DND-41 (cell line): ENCODE results near the gene HOOK1.
"Not testable (repeated sequence)": the region's sequence is repeated elsewhere in the genome, so short reads cannot be mapped to it uniquely, and the experiment has no call there.

ENCODE experiments used
- ATAC-seq: fragments of 200-7000 bp; cut with Tn5 transposase; 3 replicates; pipeline ENCODE4 v1.9.1; 2021; ENCODE audit warnings: low read depth; ENCODE audit not compliant: insufficient read depth
- DNase-seq: peaks from one replicate; pipeline ENCODE4 v3.0.0-alpha.2; 2020
- H2AFZ ChIP-seq: 2 replicates; pipeline ENCODE4 v1.6.0; 2012; ENCODE audit warnings: low read depth, low read length
- H3K27ac ChIP-seq: 2 replicates; pipeline ENCODE4 v1.5.1; 2012; ENCODE audit warnings: low read length, inconsistent platforms
- H3K27me3 ChIP-seq: fragments of 200-600 bp; sonication (generic); 2 replicates; pipeline ENCODE4 v1.6.0; 2012; ENCODE audit warnings: low read length, mild to moderate bottlenecking, inconsistent platforms; ENCODE audit not compliant: insufficient read depth, poor library complexity
- H3K36me3 ChIP-seq: 2 replicates; pipeline ENCODE4 v1.5.1; 2012; ENCODE audit warnings: low read length, inconsistent platforms; ENCODE audit not compliant: insufficient read depth
- H3K4me1 ChIP-seq: 2 replicates; pipeline ENCODE4 v1.5.1; 2012; ENCODE audit warnings: mild to moderate bottlenecking, low read length; ENCODE audit not compliant: insufficient read depth
- H3K4me2 ChIP-seq: 2 replicates; pipeline ENCODE4 v1.6.0; 2012; ENCODE audit warnings: mild to moderate bottlenecking, moderate library complexity, low read length, inconsistent platforms; ENCODE audit not compliant: insufficient read depth
- H3K4me3 ChIP-seq, 2 experiments: fragments of 200-600 bp in 1 of 2; shearing (Covaris generic) in 1 of 2; 2 replicates each; pipeline ENCODE4 v1.5.1; 2012 to 2016; ENCODE audit warnings: inconsistent platforms in 2 of 2, low read length in 2 of 2, mild to moderate bottlenecking in 2 of 2, low read depth in 1 of 2, moderate library complexity in 1 of 2
- H3K79me2 ChIP-seq: 2 replicates; pipeline ENCODE4 v1.6.0; 2012; ENCODE audit warnings: low read length, inconsistent platforms; ENCODE audit not compliant: insufficient read depth
- H3K9ac ChIP-seq: 2 replicates; pipeline ENCODE4 v1.6.0; 2012; ENCODE audit warnings: low read depth, mild to moderate bottlenecking, inconsistent platforms, low read length, moderate library complexity
- H3K9me3 ChIP-seq: 2 replicates; pipeline ENCODE4 v1.5.1; 2012; ENCODE audit warnings: low read length, moderate library complexity, mild to moderate bottlenecking, inconsistent platforms; ENCODE audit not compliant: insufficient read depth, severe bottlenecking
- H4K20me1 ChIP-seq: 2 replicates; pipeline ENCODE4 v1.6.0; 2012; ENCODE audit warnings: low read length; ENCODE audit not compliant: insufficient read depth
- CTCF ChIP-seq: IDR thresholded peaks from 2 replicates; pipeline ENCODE4 v1.5.1; 2012; ENCODE audit warnings: borderline replicate concordance, low read length, moderate library complexity, mild to moderate bottlenecking; ENCODE audit not compliant: poor library complexity, severe bottlenecking; ENCODE audit errors: extremely low read depth
- EZH2 ChIP-seq: IDR thresholded peaks from 3 replicates; pipeline ENCODE4 v1.6.1; 2012; ENCODE audit warnings: borderline replicate concordance, low read depth, mild to moderate bottlenecking, moderate library complexity, low read length, inconsistent platforms; ENCODE audit not compliant: severe bottlenecking

The HOOK1 gene

GRCh38 chr1:59828160-59828559, 13.4 kb downstream of the HOOK1 start:
- H3K9me3 ChIP-seq = no peaks in the 10 kb centered on the region
- H3K9ac ChIP-seq = no peak overlapping the region
- H3K4me3 ChIP-seq = no peak overlapping the region
- ATAC-seq (no peak), DNase-seq (no peak)
- no peaks in the 10 kb centered on the region for H3K4me1 ChIP-seq
- no peaks in the 10 kb centered on the region for H3K27me3 ChIP-seq
- H3K27ac ChIP-seq = no peak overlapping the region
- H2AFZ ChIP-seq = no peak overlapping the region
- H3K79me2 ChIP-seq = no peaks in the 10 kb centered on the region
- no peak overlapping the region for H3K4me2 ChIP-seq
- H4K20me1 ChIP-seq = no peaks in the 10 kb centered on the region
- no peaks in the 10 kb centered on the region for H3K36me3 ChIP-seq
- no peak for TF ChIP-seq EZH2
- no peak for TF ChIP-seq CTCF

GRCh38 chr1:59831529-59831928, 16.8 kb downstream of the HOOK1 start:
- Histone ChIP-seq H2AFZ (no peak overlapping the region), H3K4me2 (no peak overlapping the region), H3K27ac (no peak overlapping the region), H3K36me3 (no peaks in the 10 kb centered on the region), H3K4me3 (no peak overlapping the region), H3K27me3 (no peaks in the 10 kb centered on the region), H3K4me1 (no peaks in the 10 kb centered on the region), H3K9ac (no peak overlapping the region), H3K9me3 (no peaks in the 10 kb centered on the region), H4K20me1 (no peaks in the 10 kb centered on the region), H3K79me2 (no peaks in the 10 kb centered on the region)
- DNase-seq (no peak), ATAC-seq (no peak)
- TF ChIP-seq CTCF (no peak), EZH2 (no peak)

- Histone ChIP-seq H3K79me2 (no peaks in the 10 kb centered on the region), H4K20me1 (no peaks in the 10 kb centered on the region), H3K9ac (no peak overlapping the region), H3K4me1 (no peaks in the 10 kb centered on the region), H3K9me3 (no peaks in the 10 kb centered on the region), H3K27me3 (no peaks in the 10 kb centered on the region), H3K4me3 (no peak overlapping the region), H3K36me3 (no peaks in the 10 kb centered on the region), H3K4me2 (no peak overlapping the region), H3K27ac (no peak overlapping the region), H2AFZ (no peak overlapping the region)
- no peak for TF ChIP-seq CTCF
- no peak for TF ChIP-seq EZH2
- no peak for DNase-seq
- ATAC-seq = no peak
These were observed 18.3 kb downstream of the HOOK1 start for GRCh38 chr1:59833022-59833421.

- Histone ChIP-seq H3K27ac (no peak overlapping the region), H2AFZ (no peak overlapping the region), H3K79me2 (no peaks in the 10 kb centered on the region), H3K36me3 (no peaks in the 10 kb centered on the region), H3K4me1 (no peaks in the 10 kb centered on the region), H4K20me1 (no peaks in the 10 kb centered on the region), H3K9ac (no peak overlapping the region), H3K9me3 (no peaks in the 10 kb centered on the region), H3K4me3 (no peak overlapping the region), H3K27me3 (no peaks in the 10 kb centered on the region), H3K4me2 (no peak overlapping the region)
- no peak for ATAC-seq
- TF ChIP-seq EZH2 (no peak), CTCF (no peak)
- no peak for DNase-seq
These were observed 19.2 kb downstream of the HOOK1 start for GRCh38 chr1:59833991-59834390.

GRCh38 chr1:59837857-59838256, 23.1 kb downstream of the HOOK1 start:
- H3K4me3 ChIP-seq, H3K27ac ChIP-seq, ATAC-seq, H3K4me2 ChIP-seq, H3K27me3 ChIP-seq, H4K20me1 ChIP-seq, H3K79me2 ChIP-seq, H3K36me3 ChIP-seq, H3K4me1 ChIP-seq, DNase-seq, H3K9me3 ChIP-seq, H2AFZ ChIP-seq, H3K9ac ChIP-seq: not testable (repeated sequence)
